Activated T-helper 1 cell treated with anti-CD3 and anti-CD28 coated beads, Interleukin-2, amount 50 U/mL, for 16 hours (primary cell): Measurements from ENCODE around the gene PDSS1.
"Not testable (repeated sequence)": the region's sequence is repeated elsewhere in the genome, so short reads cannot be mapped to it uniquely, and the experiment has no call there.

ENCODE experiments used
- DNase-seq, 2 donors: peaks; one replicate each; pipeline ENCODE4 v3.0.0-alpha.2; 2020; ENCODE audit warnings: low read depth in 1 of 2, low spot score in 1 of 2

Gene PDSS1

GRCh38 chr10:26738301-26738911 is 40.9 kb downstream of the PDSS1 start:
- DNase-seq: no peak

DNA sequence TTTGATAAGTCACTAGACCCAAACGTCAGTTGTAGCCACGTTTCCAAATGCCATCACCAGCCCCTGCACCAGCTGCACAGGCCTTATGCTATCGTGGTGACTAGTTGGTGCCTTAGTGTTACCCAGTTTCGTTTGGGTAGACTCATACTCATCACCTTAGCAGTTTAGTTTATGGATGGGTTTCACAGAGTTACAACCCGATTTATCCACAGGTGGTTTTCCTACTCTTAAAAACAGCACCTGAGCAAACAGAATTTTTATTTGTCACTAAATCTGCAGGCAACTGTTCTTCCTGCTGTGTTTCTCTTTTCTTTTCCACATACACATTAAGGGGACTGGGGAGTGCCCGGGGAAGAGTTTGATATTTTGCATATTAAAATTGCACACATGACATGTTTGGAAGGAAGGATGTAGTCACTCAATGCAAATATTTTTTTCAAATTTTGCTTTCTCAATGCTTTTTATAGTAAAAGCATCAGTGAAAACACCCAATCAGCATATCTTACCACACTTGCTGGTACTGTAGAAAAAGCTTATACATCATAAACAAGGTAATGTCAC is 41.6 kb downstream of the PDSS1 start:
- DNase-seq: no peak

DNA sequence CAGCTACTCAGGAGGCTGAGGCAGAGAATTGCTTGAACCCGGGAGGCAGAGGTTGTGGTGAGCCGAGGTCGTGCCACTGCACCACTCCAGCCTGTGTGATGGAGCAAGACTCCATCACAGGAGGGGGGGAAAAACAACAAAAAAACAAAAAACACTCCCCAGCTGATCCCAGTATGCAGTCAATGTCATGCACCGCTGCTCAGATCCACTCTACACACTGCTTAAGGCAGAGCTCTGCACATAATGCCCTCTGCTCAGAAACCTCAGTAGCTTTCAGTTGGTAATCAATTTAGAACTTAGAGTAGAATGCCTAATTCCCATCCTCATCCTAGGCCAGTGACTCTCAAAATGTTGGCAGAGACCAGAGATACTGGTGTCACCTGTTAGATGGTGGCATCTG is 43.9 kb downstream of the PDSS1 start:
- no peak for DNase-seq

DNA sequence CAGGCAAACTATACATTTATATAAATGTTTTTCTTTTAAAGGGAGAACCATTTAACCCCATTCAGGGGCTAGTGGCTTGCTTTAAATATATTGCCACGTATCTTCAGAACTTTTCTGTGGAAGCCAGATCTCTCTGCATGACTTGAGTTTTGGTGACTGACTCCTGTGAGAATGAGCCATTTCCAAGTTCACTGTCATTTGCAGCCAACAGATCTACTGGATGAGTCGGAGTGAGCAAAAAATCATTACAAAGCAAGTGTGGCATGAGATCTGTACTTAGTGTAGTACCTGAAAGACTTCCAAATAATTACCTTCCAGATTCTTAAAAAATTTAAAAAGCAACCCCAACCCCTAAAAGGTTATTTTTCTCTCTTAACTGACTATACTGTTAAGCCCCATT is 45.6 kb downstream of the PDSS1 start:
- no peak for DNase-seq

- DNase-seq: no peak
Measured at GRCh38 chr10:26743841-26744240, 46.3 kb downstream of the PDSS1 start.

- DNase-seq: no peak
Measured at GRCh38 chr10:26746061-26746460, 48.6 kb downstream of the PDSS1 start.

- DNase-seq: no peak
Measured at GRCh38 chr10:26755443-26755903, 58.0 kb downstream of the PDSS1 start.

DNA sequence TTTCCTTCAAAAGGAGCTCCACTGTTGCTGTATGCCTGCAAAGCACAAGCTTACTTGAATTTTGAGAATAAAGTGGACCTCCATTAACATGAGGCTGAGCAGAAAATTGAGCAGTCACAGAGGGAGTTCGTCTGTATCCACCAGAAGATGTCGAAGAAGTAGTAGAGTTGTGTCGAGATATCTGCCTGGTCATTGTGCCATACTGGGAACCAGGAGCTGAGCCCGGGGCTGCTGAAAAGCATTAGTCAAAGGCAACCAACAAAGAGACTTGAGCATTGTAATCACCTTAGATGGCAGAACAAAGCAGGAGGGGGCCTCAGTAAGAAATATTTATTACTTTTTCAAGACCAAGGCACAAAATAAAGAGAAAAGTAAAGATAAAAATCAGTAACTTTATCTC is 61.5 kb downstream of the PDSS1 start:
- DNase-seq: no peak

DNA sequence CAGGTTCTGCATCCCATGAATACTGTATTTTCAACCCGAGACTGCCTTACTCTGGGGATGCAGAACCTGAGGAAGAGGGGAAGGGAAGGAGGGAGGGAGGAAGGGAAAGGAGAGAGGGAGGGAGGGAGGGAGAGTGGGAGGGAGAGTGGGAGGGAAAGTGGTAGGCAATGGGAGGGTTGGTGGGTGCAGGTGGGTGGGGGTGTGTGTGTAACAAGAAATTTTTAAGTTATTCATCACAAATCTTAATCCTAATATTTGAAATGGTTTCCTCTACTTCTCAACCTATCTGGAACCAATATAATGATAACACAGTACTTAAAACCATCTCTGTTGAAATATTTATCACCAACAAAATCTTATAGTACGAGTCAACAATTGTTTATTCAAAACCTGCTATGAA is 68.0 kb downstream of the PDSS1 start:
- no peak for DNase-seq

- DNase-seq: no peak
Measured at GRCh38 chr10:26770069-26770468, 72.6 kb downstream of the PDSS1 start.

DNA sequence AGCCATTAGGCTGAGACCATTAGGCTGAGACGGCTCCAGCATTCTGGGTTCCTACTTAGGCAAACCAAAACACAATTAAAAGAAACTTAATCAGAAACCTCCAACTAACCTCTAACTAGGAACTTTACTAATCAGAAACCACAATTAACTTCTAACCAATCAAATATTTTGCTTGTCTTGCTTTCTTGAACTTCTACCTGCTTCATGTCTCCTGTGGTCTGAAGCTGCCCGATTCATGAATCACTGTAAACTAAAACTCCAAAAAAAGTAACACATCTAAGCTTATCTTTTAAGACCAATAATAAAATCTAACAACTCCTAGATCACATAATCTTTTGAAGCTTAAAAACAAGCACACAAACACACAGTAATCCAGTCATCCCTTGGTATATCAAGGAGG is 76.1 kb downstream of the PDSS1 start:
- no peak for DNase-seq

GRCh38 chr10:26776258-26776657 is 78.8 kb downstream of the PDSS1 start:
- DNase-seq: no peak

GRCh38 chr10:26777686-26778085 is 80.2 kb downstream of the PDSS1 start:
- DNase-seq: no peak

DNA sequence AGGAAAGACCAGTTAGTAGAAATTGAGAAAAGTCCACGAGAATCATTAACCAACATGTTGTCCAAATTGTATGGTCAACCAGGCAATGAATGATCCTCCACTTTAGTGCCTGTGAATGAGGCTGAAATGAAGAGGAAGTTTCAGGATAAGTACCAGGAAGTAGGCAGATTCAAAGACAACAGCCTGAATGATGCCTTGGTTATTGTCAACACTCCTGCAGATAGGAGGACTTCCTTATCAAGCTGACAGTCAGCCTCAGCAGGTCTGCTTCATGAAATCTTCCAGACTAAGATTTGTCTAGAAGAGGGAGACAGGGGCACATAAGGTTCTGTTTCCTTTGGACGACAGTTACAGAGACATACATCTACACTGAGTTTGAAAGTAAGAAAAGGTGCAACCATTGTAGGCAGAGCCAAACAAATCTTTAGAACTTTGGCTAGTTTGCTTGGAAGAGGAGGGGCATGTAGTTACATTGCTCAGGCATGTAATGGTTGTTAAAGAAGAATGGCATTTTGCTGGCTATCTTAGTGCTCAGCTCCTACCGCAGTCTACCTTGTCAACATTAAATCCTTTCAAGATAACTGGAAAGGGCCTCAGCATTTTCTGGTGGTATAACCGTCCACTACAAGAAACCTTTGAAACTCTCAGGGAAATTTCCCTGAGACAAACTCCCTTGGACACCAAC is 81.8 kb downstream of the PDSS1 start:
- no peak for DNase-seq

DNA sequence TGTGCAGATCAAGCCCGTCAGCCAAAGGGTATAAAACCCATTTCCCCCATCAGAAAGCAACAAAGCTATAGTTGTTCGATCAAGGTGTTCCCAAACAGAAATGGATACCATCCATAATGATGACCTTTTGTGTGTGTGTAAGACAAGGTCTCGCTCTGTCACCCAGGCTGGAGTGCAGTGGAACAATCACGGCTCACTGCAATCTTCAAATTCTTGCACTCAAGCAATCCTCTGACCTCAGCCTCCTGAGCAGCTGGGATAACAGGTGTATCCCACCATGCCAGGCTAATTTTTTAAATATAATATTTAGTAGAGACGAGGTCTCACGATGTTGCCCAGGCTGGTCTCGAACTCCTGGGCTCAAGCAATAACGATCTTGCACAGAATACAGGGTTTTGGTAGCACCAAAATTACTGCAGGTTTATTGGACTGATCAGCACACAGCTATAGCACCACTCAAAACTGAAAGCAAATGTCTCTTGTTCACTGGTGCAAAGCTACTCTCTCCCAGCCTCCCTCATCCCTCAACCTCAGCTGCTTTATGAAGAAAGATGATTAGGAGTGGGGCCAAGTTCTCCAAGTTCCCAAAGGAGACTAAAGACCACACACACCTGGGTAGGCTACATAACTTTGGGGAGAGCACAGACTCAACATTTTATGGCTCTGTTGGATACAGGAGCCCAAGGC is 82.7 kb downstream of the PDSS1 start:
- DNase-seq: no peak

DNA sequence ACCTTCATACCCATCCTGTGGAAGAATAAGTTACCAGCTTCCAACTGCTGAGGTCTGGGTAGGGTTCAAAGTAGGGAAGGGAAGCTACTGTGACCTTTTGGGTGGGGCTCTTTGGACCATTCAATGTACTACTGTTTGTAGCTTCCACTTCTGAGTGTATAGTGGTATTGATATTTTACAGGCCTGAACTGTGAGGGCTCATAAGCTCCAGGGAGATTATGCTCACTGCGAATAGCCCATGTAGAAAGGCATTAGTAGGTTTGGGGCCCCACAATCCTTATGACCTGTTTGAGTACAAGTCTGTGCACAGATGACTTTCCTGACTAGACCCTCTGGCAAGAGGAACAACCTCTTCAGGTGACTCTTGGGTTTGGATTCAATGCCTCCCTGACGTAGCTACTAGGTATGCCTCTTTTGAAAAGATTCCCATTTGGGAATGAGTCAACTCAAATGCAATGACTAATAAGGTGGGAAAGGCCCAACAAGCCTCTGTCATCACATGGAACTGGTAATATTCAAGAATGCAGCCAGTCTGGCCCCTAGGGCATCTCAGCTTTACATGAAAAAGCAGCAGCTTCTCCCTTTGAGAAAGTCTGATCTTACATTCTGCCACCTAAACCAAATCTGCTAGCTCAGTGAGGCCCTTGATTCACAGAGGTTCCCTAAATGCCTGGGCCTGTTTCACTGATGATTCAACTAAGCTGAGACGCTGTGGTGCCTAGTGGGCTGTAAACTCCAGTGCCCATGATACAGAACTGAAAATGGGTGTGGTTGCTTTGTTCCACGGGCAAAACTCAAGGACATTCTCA is 83.5 kb downstream of the PDSS1 start:
- DNase-seq: no peak

DNA sequence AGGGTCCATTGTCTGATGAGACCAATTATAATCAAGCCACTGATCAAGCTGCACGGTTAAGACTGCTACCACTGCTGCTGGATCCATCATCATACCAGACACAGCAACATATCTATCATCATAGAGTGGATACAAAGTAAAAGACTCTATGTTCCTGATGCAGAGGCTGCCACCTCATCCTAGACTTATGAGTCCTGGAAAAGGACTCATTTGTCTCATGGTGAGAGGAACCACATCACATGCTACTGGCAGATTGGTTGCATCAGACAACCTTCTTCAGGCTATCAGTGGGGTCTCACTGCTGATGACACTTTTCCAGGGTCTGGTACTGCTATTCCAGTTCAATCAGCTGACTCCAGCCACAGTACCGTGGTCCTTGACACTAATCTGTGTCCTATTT is 84.3 kb downstream of the PDSS1 start:
- no peak for DNase-seq

DNA sequence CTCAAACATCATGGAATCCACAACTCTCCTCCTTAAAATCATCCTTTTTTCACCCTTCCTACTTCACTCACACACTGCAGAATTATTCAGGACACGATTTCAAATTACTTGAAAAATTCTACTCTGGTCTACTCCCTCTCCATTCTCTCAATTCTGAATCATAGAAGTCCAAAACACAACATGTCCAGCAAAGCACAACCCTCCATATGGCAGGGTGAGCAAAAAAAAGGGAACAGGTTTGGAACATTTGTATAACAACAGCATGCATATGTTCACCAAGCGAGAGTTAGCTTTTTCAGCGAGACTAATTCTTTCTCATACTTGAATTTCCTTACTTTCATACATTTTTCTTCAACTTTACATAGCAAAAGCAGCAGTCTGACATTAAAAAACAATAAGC is 89.9 kb downstream of the PDSS1 start:
- no peak for DNase-seq

GRCh38 chr10:26789779-26790178 is 92.3 kb downstream of the PDSS1 start:
- DNase-seq: not testable (repeated sequence)

- no peak for DNase-seq
Measured at GRCh38 chr10:26790221-26790995, 92.9 kb downstream of the PDSS1 start.
